ENCODE data around the gene CCR6. TPM values are rescaled to one million over a fixed set of nuclear protein-coding genes. Genes with fewer than 3 reads are reported as not detected.

CCR6 gene
- total RNA-seq, 4 donors from 2014 or later: not detected

- 87 to 88% methylated on average over 11 of the region's 11 CpGs for WGBS, 2 donors
- DNase-seq (ENCODE audit: low spot score in 2 of 2): no peak
- no peaks in the 10 kb centered on the region for H3K36me3 ChIP-seq
- no peak overlapping the region for H3K27ac ChIP-seq
- no peaks in the 10 kb centered on the region for H3K9me3 ChIP-seq
- H3K4me3 ChIP-seq: no peak overlapping the region
- H3K27me3 ChIP-seq: no peaks in the 10 kb centered on the region
- TF ChIP-seq POLR2A (IDR thresholded peaks at IDR 0.05): no peak
- TF ChIP-seq CTCF (IDR thresholded peaks at IDR 0.05): no peak
- TF ChIP-seq EP300 (IDR thresholded peaks at IDR 0.05): no peak
- no peaks in the 10 kb centered on the region for H3K4me1 ChIP-seq
Measured at GRCh38 chr6:167103041-167103891, 19.6 kb upstream of the CCR6 start.

GRCh38 chr6:167104388-167104787, 18.5 kb upstream of the CCR6 start:
- Histone ChIP-seq H3K27me3 (no peaks in the 10 kb centered on the region), H3K4me3 (no peak overlapping the region), H3K36me3 (no peaks in the 10 kb centered on the region), H3K9me3 (no peaks in the 10 kb centered on the region), H3K27ac (no peak overlapping the region), H3K4me1 (no peaks in the 10 kb centered on the region)
- TF ChIP-seq POLR2A (IDR thresholded peaks at IDR 0.05) (no peak), EP300 (IDR thresholded peaks at IDR 0.05) (no peak), CTCF (IDR thresholded peaks at IDR 0.05) (no peak)
- no peak for DNase-seq (ENCODE audit: low spot score in 2 of 2)
- 93 to 95% methylated on average over 3 of the region's 3 CpGs for WGBS, 2 donors

- H3K36me3 ChIP-seq: no peaks in the 10 kb centered on the region
- no peaks in the 10 kb centered on the region for H3K4me1 ChIP-seq
- no peak overlapping the region for H3K4me3 ChIP-seq
- TF ChIP-seq CTCF (IDR thresholded peaks at IDR 0.05) (no peak), POLR2A (IDR thresholded peaks at IDR 0.05) (no peak)
- H3K27ac ChIP-seq: no peak overlapping the region
- no peaks in the 10 kb centered on the region for H3K27me3 ChIP-seq
- no peaks in the 10 kb centered on the region for H3K9me3 ChIP-seq
- 96 to 98% methylated on average over 5 to 6 of the region's 6 CpGs for WGBS, 2 donors
- DNase-seq (ENCODE audit: low spot score in 2 of 2): no peak
Measured at GRCh38 chr6:167105060-167105459, 17.8 kb upstream of the CCR6 start.

- H3K27me3 ChIP-seq: no peaks in the 10 kb centered on the region
- no peak overlapping the region for H3K27ac ChIP-seq
- no peak for DNase-seq (ENCODE audit: low spot score in 2 of 2)
- no peak for TF ChIP-seq CTCF (IDR thresholded peaks at IDR 0.05)
- no peak for TF ChIP-seq EP300 (IDR thresholded peaks at IDR 0.05)
- TF ChIP-seq POLR2A (IDR thresholded peaks at IDR 0.05): no peak
- no peak overlapping the region for H3K4me3 ChIP-seq
- H3K9me3 ChIP-seq: no peaks in the 10 kb centered on the region
- 17 to 37% methylated on average over 1 of the region's 1 CpG for WGBS, 2 donors
- no peaks in the 10 kb centered on the region for H3K36me3 ChIP-seq
- no peaks in the 10 kb centered on the region for H3K4me1 ChIP-seq
Measured at GRCh38 chr6:167106406-167106805, 16.5 kb upstream of the CCR6 start.

GRCh38 chr6:167107787-167108186, 15.1 kb upstream of the CCR6 start:
- H3K4me3 ChIP-seq: no peak overlapping the region
- no peaks in the 10 kb centered on the region for H3K9me3 ChIP-seq
- no peaks in the 10 kb centered on the region for H3K27me3 ChIP-seq
- 86 to 96% methylated on average over 7 of the region's 7 CpGs for WGBS, 2 donors
- no peaks in the 10 kb centered on the region for H3K36me3 ChIP-seq
- TF ChIP-seq EP300 (IDR thresholded peaks at IDR 0.05): no peak
- no peak for TF ChIP-seq CTCF (IDR thresholded peaks at IDR 0.05)
- TF ChIP-seq POLR2A (IDR thresholded peaks at IDR 0.05): no peak
- no peaks in the 10 kb centered on the region for H3K4me1 ChIP-seq
- no peak overlapping the region for H3K27ac ChIP-seq
- DNase-seq (ENCODE audit: low spot score in 2 of 2): no peak

Data from tibial nerve (tissue), 4 donors.